Measurements from ENCODE around the gene CLDN6. TPM values are rescaled to one million over a fixed set of nuclear protein-coding genes. Genes with fewer than 3 reads are reported as not detected.

The CLDN6 gene
- total RNA-seq, 1 donor from 2014 or later: not detected

DNA sequence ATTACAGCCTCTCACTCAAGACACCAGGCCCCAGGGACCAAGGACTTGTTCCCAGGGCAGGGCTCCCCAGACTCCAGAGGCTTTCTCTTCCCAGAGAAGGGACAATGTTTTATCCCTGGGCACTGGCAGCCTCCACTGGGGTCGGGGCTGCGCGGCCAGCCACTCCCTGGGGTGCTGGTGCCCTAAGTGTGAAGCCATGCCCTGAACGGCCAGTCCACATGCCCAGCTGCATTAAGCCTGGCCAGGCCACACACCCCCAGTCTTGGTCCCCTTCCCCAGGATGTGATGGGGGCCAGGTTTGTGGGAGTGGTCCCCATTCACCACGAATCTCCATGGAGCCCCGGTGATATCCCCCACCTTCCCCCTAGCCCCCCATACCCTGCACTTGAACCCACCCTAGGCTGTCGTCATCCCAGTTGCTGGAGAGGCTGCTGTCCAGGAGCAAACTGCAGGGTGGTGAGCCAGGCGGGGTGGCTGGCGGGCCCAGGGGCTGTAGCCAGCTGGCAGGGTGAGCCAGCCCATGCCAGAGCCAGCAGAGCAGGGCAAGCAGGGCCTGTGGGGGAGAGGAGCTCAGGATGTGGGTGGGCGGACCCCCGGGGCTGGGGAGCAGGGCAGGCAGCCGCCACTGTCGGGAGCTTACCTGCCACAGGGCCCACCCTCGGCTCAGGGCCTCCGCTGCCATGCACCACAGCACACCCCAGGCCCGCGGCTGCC, 44.2 kb downstream of the CLDN6 start:
- ATAC-seq (no peak), DNase-seq (no peak)
- no peaks in the 10 kb centered on the region for H3K9me3 ChIP-seq
- TF ChIP-seq, protein P1, sequence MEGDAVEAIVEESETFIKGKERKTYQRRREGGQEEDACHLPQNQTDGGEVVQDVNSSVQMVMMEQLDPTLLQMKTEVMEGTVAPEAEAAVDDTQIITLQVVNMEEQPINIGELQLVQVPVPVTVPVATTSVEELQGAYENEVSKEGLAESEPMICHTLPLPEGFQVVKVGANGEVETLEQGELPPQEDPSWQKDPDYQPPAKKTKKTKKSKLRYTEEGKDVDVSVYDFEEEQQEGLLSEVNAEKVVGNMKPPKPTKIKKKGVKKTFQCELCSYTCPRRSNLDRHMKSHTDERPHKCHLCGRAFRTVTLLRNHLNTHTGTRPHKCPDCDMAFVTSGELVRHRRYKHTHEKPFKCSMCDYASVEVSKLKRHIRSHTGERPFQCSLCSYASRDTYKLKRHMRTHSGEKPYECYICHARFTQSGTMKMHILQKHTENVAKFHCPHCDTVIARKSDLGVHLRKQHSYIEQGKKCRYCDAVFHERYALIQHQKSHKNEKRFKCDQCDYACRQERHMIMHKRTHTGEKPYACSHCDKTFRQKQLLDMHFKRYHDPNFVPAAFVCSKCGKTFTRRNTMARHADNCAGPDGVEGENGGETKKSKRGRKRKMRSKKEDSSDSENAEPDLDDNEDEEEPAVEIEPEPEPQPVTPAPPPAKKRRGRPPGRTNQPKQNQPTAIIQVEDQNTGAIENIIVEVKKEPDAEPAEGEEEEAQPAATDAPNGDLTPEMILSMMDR (IDR thresholded peaks at IDR 0.05): no peak
- no peak overlapping the region for H3K4me3 ChIP-seq
- no peak overlapping the region for H3K27ac ChIP-seq
- intact Hi-C loops (cut with DNase I): no loop called here
- H3K4me1 ChIP-seq: peaks cover 24% of the 10 kb centered on the region
- no peaks in the 10 kb centered on the region for H3K27me3 ChIP-seq (ENCODE audit: low read depth)
- H3K36me3 ChIP-seq: no peaks in the 10 kb centered on the region

DNA sequence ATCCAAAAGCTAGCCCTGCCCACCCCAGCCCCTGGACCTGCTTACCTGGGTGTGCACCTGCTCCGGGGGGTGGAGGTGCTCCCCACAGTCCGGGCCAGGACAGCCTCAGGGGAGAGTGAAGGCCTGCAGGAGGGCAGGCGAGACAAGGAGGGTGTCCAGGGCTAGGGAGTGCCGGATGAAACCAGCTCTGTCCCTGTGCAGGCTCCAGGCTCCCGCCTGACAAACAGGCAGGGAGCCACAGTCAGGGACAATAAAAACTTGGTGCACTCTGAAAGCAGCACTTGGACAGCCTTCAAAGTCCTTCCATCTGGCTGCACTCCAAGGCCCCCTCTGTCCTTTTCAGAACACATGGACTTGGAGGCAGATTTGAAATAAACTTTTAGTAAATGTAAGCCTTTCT, 44.9 kb downstream of the CLDN6 start:
- TF ChIP-seq, protein P1 (IDR thresholded peaks at IDR 0.05): no peak
- intact Hi-C loops (cut with DNase I): no loop called here
- DNase-seq: no peak
- H3K9me3 ChIP-seq: no peaks in the 10 kb centered on the region
- no peak overlapping the region for H3K4me3 ChIP-seq
- H3K36me3 ChIP-seq: no peaks in the 10 kb centered on the region
- ATAC-seq: no peak
- H3K27me3 ChIP-seq (ENCODE audit: low read depth): peaks cover 2% of the 10 kb centered on the region
- H3K4me1 ChIP-seq: peaks cover 30% of the 10 kb centered on the region
- H3K27ac ChIP-seq: no peak overlapping the region

DNA sequence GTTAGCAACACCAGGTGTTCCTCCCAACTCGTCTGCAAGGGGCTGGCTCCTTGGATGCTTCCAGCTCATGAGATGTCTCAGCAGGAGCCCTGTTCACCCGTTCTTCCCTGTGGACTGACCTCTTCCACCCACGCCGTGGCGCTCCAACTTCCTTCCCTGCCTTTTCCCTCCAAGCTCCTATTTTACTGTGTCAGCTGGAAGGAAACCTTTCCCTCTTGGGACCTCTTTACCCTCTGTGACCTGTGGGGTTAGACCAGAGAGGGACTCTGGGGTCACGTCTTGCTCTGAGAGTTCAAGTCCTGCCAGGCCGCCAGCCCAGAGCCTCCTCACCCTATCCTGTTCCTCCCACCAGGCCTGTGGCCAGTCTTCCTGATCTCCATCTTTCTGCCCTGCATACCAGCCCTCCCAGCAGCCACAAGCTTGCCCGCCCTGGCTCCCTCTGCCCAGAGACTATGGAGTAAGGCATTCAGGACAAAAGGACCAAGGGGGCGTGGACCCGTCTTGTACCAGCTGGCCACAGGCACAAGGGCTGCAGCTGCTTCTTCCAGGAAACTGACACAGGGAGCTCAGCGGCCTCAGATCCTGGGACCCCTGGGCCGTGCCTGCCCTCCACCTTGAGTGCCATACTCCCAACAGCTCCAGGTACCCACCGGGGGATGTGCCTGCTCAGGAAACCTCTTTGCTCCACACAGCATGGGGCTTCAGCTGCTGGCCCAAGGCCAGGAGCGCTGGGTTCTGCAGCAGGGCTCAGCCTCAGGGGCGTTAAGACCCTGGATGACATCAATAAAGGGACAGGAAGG, 45.8 kb downstream of the CLDN6 start:
- Histone ChIP-seq H3K4me3 (no peak overlapping the region), H3K4me1 (peaks cover 32% of the 10 kb centered on the region), H3K27ac (no peak overlapping the region), H3K9me3 (no peaks in the 10 kb centered on the region), H3K27me3 (ENCODE audit: low read depth) (peaks cover 11% of the 10 kb centered on the region), H3K36me3 (no peaks in the 10 kb centered on the region)
- DNase-seq: no peak
- intact Hi-C loops (cut with DNase I): no loop called here
- ATAC-seq: no peak
- TF ChIP-seq, protein P1 (IDR thresholded peaks at IDR 0.05): no peak

DNA sequence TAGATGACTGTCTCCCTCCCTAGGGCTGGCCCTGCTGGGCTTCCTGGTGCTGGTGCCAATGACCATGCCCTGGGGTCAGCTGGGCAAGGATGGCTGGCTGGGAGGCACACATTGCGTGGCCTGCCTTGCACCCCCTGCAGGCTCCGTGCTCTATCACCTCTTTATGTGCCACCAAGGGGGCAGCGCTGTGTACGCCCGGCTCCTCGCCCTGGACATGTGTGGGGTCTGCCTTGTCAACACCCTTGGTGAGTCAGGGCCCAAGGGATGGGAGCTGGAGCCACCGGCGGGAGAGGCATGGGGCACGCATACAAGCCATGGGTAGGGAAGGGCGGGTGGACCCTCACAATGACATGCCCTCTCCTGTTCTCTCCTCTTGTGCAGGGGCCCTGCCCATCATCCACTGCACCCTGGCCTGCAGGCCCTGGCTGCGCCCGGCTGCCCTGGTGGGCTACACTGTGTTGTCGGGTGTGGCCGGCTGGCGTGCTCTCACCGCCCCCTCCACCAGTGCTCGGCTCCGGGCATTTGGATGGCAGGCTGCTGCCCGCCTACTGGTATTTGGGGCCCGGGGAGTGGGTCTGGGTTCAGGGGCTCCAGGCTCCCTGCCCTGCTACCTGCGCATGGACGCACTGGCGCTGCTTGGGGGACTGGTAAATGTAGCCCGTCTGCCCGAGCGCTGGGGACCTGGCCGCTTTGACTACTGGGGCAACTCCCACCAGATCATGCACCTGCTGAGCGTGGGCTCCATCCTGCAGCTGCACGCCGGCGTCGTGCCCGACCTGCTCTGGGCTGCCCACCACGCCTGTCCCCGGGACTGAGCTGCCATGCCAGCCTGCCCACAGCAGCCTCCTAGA, 46.6 kb downstream of the CLDN6 start:
- ATAC-seq (no peak), DNase-seq (no peak)
- Histone ChIP-seq H3K27ac (no peak overlapping the region), H3K9me3 (no peaks in the 10 kb centered on the region), H3K36me3 (no peaks in the 10 kb centered on the region), H3K4me3 (no peak overlapping the region), H3K4me1 (peaks cover 40% of the 10 kb centered on the region), H3K27me3 (ENCODE audit: low read depth) (peaks cover 20% of the 10 kb centered on the region)
- TF ChIP-seq, protein P1 (IDR thresholded peaks at IDR 0.05): no peak
- intact Hi-C loops (cut with DNase I): no loop called here

DNA sequence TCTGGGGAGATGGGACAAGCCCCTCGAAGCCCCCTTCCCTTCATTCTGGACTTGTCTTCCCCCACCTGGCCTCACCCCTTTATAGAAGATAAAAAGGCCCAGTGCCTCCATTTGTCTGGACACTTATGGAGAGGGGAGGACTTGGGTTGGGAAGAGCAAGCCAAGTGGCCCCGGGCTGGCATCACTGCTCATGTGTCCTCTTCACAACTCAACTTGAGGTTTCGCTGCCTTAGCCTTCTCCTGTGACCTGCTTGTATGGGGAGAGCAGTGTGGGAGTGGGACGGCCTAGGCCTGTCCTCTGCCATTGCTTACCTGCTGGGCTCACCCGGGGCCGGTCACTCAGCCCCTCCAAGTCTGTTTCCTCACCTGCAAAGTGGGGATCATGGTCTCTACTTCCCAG, 47.4 kb downstream of the CLDN6 start:
- DNase-seq: no peak

More for the DNA sequence above, 47.4 kb downstream of the CLDN6 start:
- H3K4me1 ChIP-seq: peaks cover 42% of the 10 kb centered on the region
- TF ChIP-seq, protein P1 (IDR thresholded peaks at IDR 0.05): no peak
- intact Hi-C loops (cut with DNase I): no loop called here
- H3K9me3 ChIP-seq: no peaks in the 10 kb centered on the region
- no peaks in the 10 kb centered on the region for H3K36me3 ChIP-seq
- ATAC-seq: no peak
- H3K4me3 ChIP-seq: peak overlapping the region; percentile 86
- no peak overlapping the region for H3K27ac ChIP-seq
- peaks cover 28% of the 10 kb centered on the region for H3K27me3 ChIP-seq (ENCODE audit: low read depth)
